T-helper 17 cell (primary cell): ENCODE results near the gene ASB2. TPM values are rescaled to one million over a fixed set of nuclear protein-coding genes. Genes with fewer than 3 reads are reported as not detected.

Experiments used
- ATAC-seq: fragments of 150-1000 bp; cut with Tn5 transposase; 2 replicates; pipeline ENCODE4 v1.10.0; 2021; ENCODE audit warnings: mild to moderate bottlenecking, moderate library complexity
- DNase-seq, 3 donors: peaks; one replicate each; pipeline versions ENCODE4 v3.0.0 to v3.0.0-alpha.2; 2020 to 2021
- H3K9me3 ChIP-seq: one replicate; pipeline ENCODE4 v1.7.0; 2013; ENCODE audit warnings: low read length, mild to moderate bottlenecking; ENCODE audit not compliant: control insufficient read depth, poor library complexity, severe bottlenecking
- H3K27ac Mint-ChIP-seq: one replicate; pipeline ENCODE4 v1.8.0; 2022; ENCODE audit warnings: mild to moderate bottlenecking, moderate library complexity, mixed read lengths
- H3K27me3 Mint-ChIP-seq: one replicate; pipeline ENCODE4 v1.8.0; 2022; ENCODE audit warnings: mixed read lengths
- H3K36me3 Mint-ChIP-seq: one replicate; pipeline ENCODE4 v1.8.0; 2022; ENCODE audit warnings: low read depth, mixed read lengths
- H3K4me1 Mint-ChIP-seq: one replicate; pipeline ENCODE4 v1.8.0; 2022; ENCODE audit warnings: mild to moderate bottlenecking, mixed read lengths
- H3K4me3 Mint-ChIP-seq: one replicate; pipeline ENCODE4 v1.8.0; 2022; ENCODE audit warnings: mild to moderate bottlenecking, moderate library complexity, mixed read lengths
- total RNA-seq, 4 donors: library from RNA in 2 of 4; stranded (reverse) in 2 of 4; gene quantifications; one replicate each; pipeline ENCODE4 v1.2.3 and lab custom pipeline; 2022 to 2026

The ASB2 gene
- total RNA-seq, 2 donors from 2014 or later: 2.3 to 6.5 TPM

DNA sequence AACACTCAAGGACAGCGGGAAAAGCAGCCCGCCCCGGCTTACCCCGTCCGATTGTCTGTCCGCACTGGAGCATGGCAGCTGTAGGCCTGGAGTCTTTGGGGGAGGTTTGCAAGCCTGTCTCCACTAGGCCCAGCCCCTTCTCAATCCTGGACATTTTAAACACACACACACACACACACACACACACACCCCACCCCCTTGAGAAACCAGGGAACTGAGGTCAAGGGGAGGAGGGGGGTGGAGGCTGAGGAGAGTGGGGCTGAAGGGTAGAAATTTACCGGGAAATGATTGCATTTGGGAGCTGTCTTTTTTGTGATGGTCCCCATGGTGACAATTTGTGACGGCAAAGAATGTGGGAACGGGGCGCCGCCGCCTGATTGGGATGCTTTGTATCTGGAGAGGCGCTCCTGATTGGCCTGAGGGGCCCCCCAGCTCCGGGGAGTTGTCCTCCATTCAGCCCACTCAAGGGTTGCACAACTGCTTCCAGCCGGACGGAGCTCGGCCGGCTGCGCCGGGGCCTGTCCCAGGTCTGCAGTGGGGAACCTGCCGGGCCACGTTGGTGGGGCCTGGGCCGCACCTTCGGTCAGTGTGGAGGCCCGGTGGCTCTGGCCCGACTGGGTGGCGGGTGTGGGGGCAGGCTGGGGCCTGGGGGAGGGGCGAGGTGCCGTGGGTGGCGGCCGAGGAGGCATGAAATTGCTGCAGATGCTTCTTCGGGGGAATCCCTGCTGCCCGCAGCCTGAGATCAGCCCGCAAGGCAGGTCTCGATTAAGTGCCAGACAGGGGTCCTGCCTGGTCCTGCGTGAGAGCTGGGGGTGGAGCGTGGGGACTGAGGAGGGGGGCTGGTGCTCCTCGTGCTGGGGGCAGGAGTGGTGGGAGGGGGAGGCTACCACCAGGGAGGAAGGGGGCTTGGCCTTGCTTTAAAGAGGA lies 49.2 kb downstream of the ASB2 start, which contains the start of gene FAM181A:
FAM181A (plus strand) TSS at position 472 of the 927 bp plus-strand sequence. CDS start 942 bp downstream, outside the sequence.
- H3K27ac Mint-ChIP-seq: no peak within 1 kb of the TSS
- ATAC-seq (no peak), DNase-seq (no peak)
- H3K27me3 Mint-ChIP-seq: no peaks in the 10 kb centered on the region
- H3K9me3 ChIP-seq: no peaks in the 10 kb centered on the region
- no peaks in the 10 kb centered on the region for H3K36me3 Mint-ChIP-seq
- H3K4me1 Mint-ChIP-seq: no peaks in the 10 kb centered on the region
- no peak within 1 kb of the TSS for H3K4me3 Mint-ChIP-seq

GRCh38 chr14:93926245-93926872 lies 50.0 kb downstream of the ASB2 start:
- Mint-ChIP-seq H3K27me3 (no peaks in the 10 kb centered on the region), H3K27ac (no peak overlapping the region), H3K36me3 (no peaks in the 10 kb centered on the region), H3K4me3 (no peak overlapping the region), H3K4me1 (no peaks in the 10 kb centered on the region)
- no peak for ATAC-seq
- no peak for DNase-seq
- H3K9me3 ChIP-seq: no peaks in the 10 kb centered on the region

DNA sequence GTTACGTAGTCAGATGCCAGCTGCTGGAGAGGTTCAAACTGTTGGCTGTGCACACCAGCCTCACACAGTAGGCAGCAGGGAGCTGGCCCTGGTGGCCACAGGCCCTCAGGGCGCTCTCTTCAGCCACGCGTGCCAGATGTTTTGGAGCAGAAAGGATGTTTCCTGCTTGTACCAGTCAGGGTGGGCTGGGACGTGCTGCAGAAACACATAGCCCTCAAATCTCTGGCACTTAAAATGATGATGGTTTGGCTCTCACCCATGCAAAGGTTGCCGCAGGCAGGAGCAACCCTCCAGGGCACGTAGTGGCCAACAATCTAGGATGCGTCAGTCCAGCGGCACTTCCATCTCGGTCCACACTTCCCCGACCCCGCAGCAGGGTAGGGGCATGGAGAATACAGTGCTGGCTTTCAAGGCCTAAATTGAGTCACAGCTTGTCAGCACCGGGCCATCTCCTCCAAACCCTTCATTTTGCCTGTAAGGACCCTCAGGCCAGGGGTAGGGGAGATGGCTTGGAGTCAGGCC lies 50.9 kb downstream of the ASB2 start:
- H3K27me3 Mint-ChIP-seq: no peaks in the 10 kb centered on the region
- no peaks in the 10 kb centered on the region for H3K9me3 ChIP-seq
- DNase-seq: no peak
- H3K4me1 Mint-ChIP-seq: no peaks in the 10 kb centered on the region
- H3K27ac Mint-ChIP-seq: no peak overlapping the region
- H3K36me3 Mint-ChIP-seq: no peaks in the 10 kb centered on the region
- H3K4me3 Mint-ChIP-seq: no peak overlapping the region
- ATAC-seq: no peak

GRCh38 chr14:93924592-93925355 lies 51.6 kb downstream of the ASB2 start:
- Mint-ChIP-seq H3K4me3 (no peak overlapping the region), H3K27ac (no peak overlapping the region), H3K4me1 (no peaks in the 10 kb centered on the region), H3K36me3 (no peaks in the 10 kb centered on the region), H3K27me3 (no peaks in the 10 kb centered on the region)
- no peaks in the 10 kb centered on the region for H3K9me3 ChIP-seq
- ATAC-seq (no peak), DNase-seq (no peak)

GRCh38 chr14:93923626-93924025 lies 52.7 kb downstream of the ASB2 start:
- no peak overlapping the region for H3K4me3 Mint-ChIP-seq
- H3K27me3 Mint-ChIP-seq: peaks cover 2% of the 10 kb centered on the region
- no peak for DNase-seq
- H3K36me3 Mint-ChIP-seq: no peaks in the 10 kb centered on the region
- H3K27ac Mint-ChIP-seq: no peak overlapping the region
- ATAC-seq: no peak
- H3K4me1 Mint-ChIP-seq: no peaks in the 10 kb centered on the region
- H3K9me3 ChIP-seq: no peaks in the 10 kb centered on the region

DNA sequence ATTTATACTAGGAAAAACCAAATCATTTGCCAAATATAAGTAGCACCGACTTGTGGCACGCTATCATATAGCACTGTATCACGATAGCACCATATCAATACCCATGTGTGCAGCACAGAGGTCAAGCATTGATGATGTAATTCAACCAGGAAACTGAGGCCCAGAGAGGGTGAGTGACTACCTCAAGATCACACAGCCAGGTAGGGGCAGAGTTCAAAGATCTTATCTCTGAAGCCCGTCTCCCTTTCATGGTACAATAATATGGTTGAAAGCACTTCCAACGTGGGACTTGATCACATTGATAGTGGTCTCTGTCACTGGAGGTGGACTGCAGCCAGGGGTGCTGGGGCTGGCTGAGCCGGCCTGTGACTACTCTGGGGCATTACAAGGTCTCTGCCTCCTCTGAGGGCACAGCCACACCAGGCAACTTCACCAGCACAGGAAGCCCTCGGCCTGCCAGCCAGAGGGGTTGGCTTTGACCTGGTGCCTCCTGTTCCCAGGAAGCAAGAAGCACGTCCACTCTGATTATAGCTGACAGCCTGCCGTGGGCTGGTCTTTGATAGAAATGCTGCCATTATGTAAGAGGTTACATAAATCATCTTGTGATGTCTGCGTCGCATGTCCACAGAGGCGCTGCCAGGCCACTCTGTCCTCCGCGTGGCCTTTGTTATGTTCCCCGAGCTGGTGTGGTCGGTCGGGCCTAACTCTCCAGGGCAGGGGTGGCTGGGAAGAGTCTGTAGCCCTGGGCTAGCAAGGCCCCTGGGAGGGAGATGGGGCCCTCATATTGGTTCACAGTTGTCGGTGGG lies 55.2 kb downstream of the ASB2 start:
- ATAC-seq (no peak), DNase-seq (no peak)
- H3K9me3 ChIP-seq: no peaks in the 10 kb centered on the region
- no peaks in the 10 kb centered on the region for H3K36me3 Mint-ChIP-seq
- H3K4me1 Mint-ChIP-seq: no peaks in the 10 kb centered on the region
- H3K27ac Mint-ChIP-seq: no peak overlapping the region
- H3K4me3 Mint-ChIP-seq: no peak overlapping the region
- H3K27me3 Mint-ChIP-seq: peaks cover 18% of the 10 kb centered on the region

DNA sequence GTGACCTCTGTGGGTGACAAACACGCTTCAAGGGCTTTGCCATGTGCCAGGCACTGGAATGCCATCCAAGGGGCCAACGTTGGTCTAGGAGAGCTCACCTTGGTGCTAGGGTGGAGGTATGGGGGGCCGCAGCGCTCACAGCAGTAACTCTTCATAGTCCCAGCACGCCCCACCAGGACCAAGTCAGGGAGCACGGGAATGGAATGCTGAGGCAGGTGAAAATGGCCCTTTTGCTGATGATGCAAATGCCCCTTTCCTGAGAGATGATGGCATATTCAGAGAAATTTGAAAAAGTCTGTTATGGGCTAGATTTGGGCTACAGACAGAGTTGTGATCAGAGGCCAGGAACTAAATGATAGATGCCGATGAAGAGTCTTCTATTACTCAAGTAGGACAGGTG lies 59.2 kb downstream of the ASB2 start:
- DNase-seq: no peak
- peaks cover 18% of the 10 kb centered on the region for H3K27me3 Mint-ChIP-seq
- no peaks in the 10 kb centered on the region for H3K4me1 Mint-ChIP-seq

DNA sequence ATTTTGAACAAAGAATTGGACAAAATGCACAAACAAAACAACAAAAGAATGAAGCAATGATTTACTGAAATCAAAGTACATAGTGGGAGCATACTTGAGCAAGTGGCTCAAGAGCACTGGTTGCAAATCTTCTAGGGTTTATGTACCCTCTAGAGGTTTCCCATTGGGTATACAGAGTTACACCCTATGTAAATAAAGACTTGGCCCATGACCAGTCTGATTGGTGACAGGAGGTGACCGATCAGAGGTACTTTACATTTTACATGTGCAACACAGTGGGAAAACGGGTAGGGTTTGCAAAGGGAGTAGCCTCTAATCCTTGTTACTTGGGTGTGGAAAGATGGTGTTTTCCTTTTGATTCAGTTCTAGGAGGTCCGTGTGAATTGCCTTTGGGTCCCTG lies 59.9 kb downstream of the ASB2 start:
- no peak for ATAC-seq
- Mint-ChIP-seq H3K36me3 (no peaks in the 10 kb centered on the region), H3K4me1 (no peaks in the 10 kb centered on the region), H3K27me3 (peaks cover 18% of the 10 kb centered on the region), H3K4me3 (no peak overlapping the region), H3K27ac (no peak overlapping the region)
- no peak for DNase-seq
- no peaks in the 10 kb centered on the region for H3K9me3 ChIP-seq

More for the DNA sequence above, 59.2 kb downstream of the ASB2 start:
- no peak overlapping the region for H3K4me3 Mint-ChIP-seq
- ATAC-seq: no peak
- H3K27ac Mint-ChIP-seq: no peak overlapping the region
- no peaks in the 10 kb centered on the region for H3K36me3 Mint-ChIP-seq
- H3K9me3 ChIP-seq: no peaks in the 10 kb centered on the region

GRCh38 chr14:93915800-93916199 lies 60.6 kb downstream of the ASB2 start:
- Mint-ChIP-seq H3K36me3 (no peaks in the 10 kb centered on the region), H3K27ac (no peak overlapping the region), H3K4me3 (no peak overlapping the region), H3K27me3 (peaks cover 18% of the 10 kb centered on the region), H3K4me1 (no peaks in the 10 kb centered on the region)
- no peak for DNase-seq
- no peaks in the 10 kb centered on the region for H3K9me3 ChIP-seq
- no peak for ATAC-seq

- Mint-ChIP-seq H3K4me1 (no peaks in the 10 kb centered on the region), H3K36me3 (no peaks in the 10 kb centered on the region), H3K27ac (no peak overlapping the region), H3K4me3 (no peak overlapping the region), H3K27me3 (peaks cover 18% of the 10 kb centered on the region)
- no peaks in the 10 kb centered on the region for H3K9me3 ChIP-seq
- DNase-seq: no peak
- no peak for ATAC-seq
Measured at GRCh38 chr14:93915070-93915705, 61.2 kb downstream of the ASB2 start.

DNA sequence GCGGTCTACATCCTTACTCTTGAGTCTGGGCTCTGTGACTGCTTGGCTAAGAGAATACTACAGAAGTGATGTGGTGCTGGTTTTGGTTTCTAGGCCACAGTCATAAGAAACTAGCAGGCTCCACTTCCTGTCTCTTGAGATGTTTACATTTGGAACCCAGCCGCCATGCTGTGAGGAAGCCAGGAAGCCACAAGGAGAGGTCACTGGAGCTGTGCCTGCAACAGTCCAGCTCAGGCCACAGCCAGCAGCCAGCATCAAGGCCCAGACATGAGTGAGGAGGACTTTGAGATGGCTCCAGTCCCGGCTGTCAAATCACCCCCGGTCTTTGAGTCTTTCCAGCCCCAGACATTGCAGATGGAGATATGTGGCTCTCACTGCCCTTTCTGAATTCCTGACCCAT lies 62.1 kb downstream of the ASB2 start:
- no peak for ATAC-seq
- H3K36me3 Mint-ChIP-seq: peaks cover 2% of the 10 kb centered on the region
- no peak overlapping the region for H3K27ac Mint-ChIP-seq
- peaks cover 22% of the 10 kb centered on the region for H3K27me3 Mint-ChIP-seq
- no peaks in the 10 kb centered on the region for H3K9me3 ChIP-seq
- no peaks in the 10 kb centered on the region for H3K4me1 Mint-ChIP-seq
- no peak overlapping the region for H3K4me3 Mint-ChIP-seq
- no peak for DNase-seq

DNA sequence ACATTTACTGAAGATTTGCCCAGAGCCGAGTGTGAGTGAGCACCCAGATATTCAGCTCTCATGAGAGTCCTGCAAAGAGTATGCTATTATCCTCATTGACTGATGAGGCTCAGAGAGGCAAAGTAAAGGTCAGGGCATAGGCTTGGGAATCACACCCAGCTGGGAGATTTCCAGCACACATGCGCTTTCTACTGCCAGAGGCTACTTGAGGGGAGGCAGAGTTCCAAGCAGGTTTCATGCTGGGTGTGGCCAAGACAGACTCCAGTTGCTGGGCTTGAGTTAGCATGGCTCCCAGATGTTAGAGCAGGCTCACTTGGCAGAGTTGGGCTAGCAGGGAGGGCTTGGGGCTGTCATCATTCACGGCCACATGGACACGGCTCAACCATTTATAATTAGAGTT lies 63.6 kb downstream of the ASB2 start:
- no peaks in the 10 kb centered on the region for H3K9me3 ChIP-seq
- peaks cover 2% of the 10 kb centered on the region for H3K36me3 Mint-ChIP-seq
- DNase-seq: no peak
- H3K27me3 Mint-ChIP-seq: peaks cover 27% of the 10 kb centered on the region
- no peak for ATAC-seq
- H3K27ac Mint-ChIP-seq: no peak overlapping the region
- no peak overlapping the region for H3K4me3 Mint-ChIP-seq
- H3K4me1 Mint-ChIP-seq: no peaks in the 10 kb centered on the region
